Fibroblast of peridontal ligament (primary cell): ENCODE results near the gene MYO3B.

Experiments used
- DNase-seq: peaks from one replicate; pipeline ENCODE4 v3.0.0-alpha.2; 2010; ENCODE audit errors: extremely low read depth

MYO3B gene

GRCh38 chr2:170237572-170238120 is 59.7 kb downstream of the MYO3B start:
- no peak for DNase-seq

- DNase-seq = no peak
Observed at GRCh38 chr2:170238776-170239175, 60.8 kb downstream of the MYO3B start.

GRCh38 chr2:170240629-170241028 is 62.7 kb downstream of the MYO3B start:
- no peak for DNase-seq

- no peak for DNase-seq
Observed at GRCh38 chr2:170241756-170242155, 63.8 kb downstream of the MYO3B start.

GRCh38 chr2:170243118-170243837 is 65.3 kb downstream of the MYO3B start:
- no peak for DNase-seq

- no peak for DNase-seq
Observed at GRCh38 chr2:170243898-170244297, 66.0 kb downstream of the MYO3B start.

GRCh38 chr2:170244555-170244954 is 66.6 kb downstream of the MYO3B start:
- no peak for DNase-seq

GRCh38 chr2:170245312-170245711 is 67.4 kb downstream of the MYO3B start:
- no peak for DNase-seq

GRCh38 chr2:170247333-170247732 is 69.4 kb downstream of the MYO3B start:
- no peak for DNase-seq

- DNase-seq = no peak
Observed at GRCh38 chr2:170247882-170248393, 70.0 kb downstream of the MYO3B start.

- no peak for DNase-seq
Observed at GRCh38 chr2:170248574-170249393, 70.8 kb downstream of the MYO3B start.

- DNase-seq = no peak
Observed at GRCh38 chr2:170249761-170250160, 71.8 kb downstream of the MYO3B start.

GRCh38 chr2:170250584-170250983 is 72.6 kb downstream of the MYO3B start:
- no peak for DNase-seq

GRCh38 chr2:170252414-170252813 is 74.5 kb downstream of the MYO3B start:
- DNase-seq = no peak

- no peak for DNase-seq
Observed at GRCh38 chr2:170253721-170254230, 75.8 kb downstream of the MYO3B start.

GRCh38 chr2:170254293-170254732 is 76.4 kb downstream of the MYO3B start:
- DNase-seq = no peak

- DNase-seq = no peak
Observed at GRCh38 chr2:170255137-170255536, 77.2 kb downstream of the MYO3B start.

- DNase-seq = peak; percentile 62
Observed at GRCh38 chr2:170255971-170256370, 78.0 kb downstream of the MYO3B start.

- DNase-seq = no peak
Observed at GRCh38 chr2:170258382-170258781, 80.4 kb downstream of the MYO3B start.

GRCh38 chr2:170260188-170260587 is 82.2 kb downstream of the MYO3B start:
- no peak for DNase-seq

GRCh38 chr2:170261566-170261965 is 83.6 kb downstream of the MYO3B start:
- DNase-seq = no peak

- no peak for DNase-seq
Observed at GRCh38 chr2:170262343-170262742, 84.4 kb downstream of the MYO3B start.
